HG02970 (cell line): ENCODE measurements around the gene ADARB2.

Experiments used
- ATAC-seq: cut with Tn5 transposase; IDR thresholded peaks from one replicate; pipeline ENCODE4 v1.9.1; 2021; ENCODE audit warnings: mild to moderate bottlenecking, moderate library complexity, moderate number of reproducible peaks; ENCODE audit not compliant: unreplicated experiment, low FRiP score

ADARB2 gene

DNA sequence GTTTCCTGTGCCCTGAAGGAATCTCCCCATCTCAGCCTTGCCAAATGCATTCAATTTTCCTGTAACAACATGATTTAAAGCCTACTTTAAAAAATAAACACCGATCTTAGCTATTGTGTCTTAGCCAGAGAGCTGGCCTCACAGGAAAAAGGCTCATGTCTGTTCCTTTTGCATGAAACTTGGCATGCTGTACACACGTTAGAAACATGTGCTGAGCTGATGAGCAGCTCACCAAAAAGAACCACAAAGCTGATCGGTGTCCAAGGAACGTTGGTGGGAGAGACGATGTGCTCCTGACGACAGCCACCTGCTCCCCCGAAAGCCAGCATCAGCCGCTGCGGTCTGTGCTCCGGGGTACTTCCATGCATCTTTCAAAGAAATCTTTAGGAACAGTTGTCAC, 135.9 kb downstream of the ADARB2 start:
- no peak for ATAC-seq

DNA sequence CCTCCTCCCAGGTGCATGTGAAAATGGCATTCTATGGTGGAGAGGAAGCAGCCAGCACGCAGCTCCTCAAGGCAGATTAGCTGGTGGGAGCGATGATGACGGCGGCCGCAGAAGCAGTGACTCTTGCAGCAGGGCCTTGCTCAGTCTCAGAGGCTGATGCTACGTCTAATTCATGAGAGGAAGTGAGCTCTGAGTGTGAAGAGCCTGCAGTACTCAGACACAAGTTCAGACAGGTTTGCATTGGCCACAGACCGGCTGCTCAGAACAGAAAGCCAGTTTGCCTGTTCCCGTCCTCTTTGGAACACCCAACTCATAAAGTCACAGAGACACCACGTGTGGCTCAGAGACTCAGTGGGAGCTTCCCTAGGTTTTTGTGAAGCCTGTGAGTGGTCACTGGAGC, 136.5 kb downstream of the ADARB2 start:
- ATAC-seq = no peak

DNA sequence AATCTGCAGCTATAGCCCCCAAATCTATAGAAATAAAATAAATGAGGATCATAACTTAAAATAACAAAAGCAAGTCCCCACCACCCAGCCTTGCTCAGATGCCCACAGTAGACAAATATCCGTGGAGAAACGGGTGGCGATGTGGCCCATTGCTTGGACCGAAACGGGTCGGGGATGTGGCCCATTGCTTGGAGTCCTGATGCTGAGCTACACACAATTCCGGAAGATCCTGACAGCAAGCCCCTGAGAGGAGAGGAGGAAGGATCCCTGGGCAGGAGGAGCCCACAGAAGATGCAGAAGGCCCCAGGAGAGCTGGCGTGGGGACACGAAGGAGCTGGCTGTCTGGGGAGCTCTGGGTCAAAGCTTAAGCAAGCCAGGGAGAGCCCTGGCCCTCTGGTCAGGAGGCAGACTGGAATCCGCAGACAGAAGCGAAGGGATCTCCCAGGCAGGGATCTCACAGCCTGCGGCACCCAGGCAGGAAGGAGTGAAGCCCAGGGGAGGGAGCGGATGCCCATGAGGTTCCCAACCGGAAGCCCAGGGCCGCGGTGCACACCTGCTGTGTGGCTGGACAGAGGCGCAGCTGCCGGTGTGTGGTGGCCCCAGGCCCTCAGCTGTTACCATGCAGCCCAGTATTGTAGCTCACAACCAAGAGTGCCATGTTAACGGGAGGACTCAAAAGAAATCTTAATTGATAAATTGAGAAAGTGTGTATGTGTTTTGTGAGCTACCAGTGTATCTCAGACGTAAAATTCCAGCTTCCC, 138.8 kb downstream of the ADARB2 start:
- ATAC-seq = no peak

DNA sequence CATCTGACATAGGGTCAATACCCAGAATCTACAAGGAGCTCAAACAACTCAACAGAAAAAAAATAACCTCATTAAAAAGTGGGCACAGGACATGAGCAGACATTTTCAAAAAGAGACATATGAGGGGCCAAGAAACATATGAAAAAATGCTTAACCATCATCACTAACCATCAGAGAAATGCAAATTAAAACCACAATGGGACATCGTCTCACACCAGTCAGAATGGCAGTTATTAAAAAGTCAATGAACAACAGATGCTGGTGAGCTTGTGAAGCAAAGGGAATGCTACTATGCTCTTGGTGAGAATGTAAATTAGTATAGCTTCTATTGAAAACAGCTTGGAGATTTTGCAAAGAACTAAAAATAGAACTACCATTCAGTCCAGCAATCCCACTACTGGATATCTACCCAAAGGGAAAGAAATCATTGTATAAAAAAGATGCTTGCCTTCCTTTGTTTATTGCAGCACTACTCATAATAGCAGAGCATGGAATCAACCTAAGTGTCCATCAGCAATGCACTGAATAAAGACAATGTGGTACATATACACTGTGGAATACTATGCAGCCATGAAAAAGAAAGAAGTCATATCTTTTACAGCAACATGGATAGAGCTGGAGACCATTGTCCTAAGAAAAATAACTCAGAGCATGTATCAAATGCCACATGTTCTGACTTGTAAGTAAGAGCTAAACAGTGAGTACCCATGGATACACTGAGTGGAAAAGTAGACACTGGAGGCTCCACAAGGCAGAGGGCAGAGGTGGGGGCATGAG, 139.8 kb downstream of the ADARB2 start:
- ATAC-seq = no peak

DNA sequence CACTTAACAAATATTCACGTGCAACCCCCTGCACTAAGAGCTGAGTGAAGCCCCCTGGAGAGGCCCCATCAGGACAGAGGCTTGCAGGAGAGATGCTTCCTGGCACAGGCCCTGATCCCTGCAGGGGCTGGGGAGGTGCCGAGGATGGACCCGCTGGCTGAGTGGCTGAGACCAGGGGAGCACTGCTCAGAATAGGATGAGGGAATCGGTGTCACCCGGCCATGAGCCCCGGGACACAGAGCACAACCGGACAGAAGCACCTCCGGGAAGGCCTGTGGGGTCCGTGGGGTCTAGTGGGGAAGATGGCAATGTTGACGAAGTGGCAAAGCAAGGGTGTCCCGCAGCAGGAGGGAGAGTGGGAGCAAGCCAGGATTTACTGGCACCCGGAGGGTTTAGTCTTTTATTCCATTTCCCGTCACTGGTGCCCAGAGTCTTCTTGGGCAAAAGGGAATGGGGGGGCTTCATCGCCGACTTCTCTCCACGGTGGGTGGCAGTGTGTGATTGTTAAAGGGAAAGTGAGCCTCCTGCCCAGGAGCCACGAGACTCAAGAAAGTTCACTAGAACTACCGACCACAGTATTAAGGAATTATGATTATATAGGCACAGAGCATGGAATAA, 140.7 kb downstream of the ADARB2 start:
- no peak for ATAC-seq

DNA sequence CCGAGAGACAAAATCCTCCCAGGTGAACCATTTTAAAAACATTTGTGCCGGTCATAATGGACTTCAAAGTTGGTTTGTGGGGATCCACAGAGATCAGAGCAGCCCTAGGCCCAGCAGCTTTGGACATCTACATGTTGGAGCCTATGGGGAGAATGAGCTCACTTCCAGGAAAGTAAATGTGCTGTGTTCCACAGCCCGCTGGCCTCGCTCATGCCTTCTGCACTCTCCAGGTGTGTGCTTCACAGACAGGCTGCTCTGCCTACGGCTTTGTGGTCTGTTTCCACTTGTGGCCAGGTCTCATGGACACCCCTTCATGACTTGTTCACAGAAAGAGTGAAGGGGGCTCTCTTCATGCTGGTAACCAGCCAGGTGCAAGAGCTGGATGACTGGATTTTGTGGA, 141.6 kb downstream of the ADARB2 start:
- no peak for ATAC-seq

DNA sequence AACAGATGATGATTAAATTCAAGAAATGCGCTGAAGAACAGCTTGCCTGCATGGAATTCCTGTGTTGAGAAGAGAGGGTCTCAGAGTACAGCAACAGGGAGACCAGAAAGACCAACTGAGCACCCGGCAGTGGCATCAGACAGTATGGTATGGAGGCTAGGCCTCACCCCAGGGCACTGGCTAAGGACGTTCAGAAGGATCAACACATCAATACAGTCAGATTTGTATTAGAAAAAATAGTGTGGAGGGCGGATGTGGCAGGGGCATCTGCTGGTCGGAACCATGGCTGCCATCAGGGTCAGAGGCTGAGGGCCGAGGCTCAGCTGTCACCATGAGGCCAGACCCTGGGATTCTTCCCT, 142.1 kb downstream of the ADARB2 start:
- ATAC-seq = no peak

DNA sequence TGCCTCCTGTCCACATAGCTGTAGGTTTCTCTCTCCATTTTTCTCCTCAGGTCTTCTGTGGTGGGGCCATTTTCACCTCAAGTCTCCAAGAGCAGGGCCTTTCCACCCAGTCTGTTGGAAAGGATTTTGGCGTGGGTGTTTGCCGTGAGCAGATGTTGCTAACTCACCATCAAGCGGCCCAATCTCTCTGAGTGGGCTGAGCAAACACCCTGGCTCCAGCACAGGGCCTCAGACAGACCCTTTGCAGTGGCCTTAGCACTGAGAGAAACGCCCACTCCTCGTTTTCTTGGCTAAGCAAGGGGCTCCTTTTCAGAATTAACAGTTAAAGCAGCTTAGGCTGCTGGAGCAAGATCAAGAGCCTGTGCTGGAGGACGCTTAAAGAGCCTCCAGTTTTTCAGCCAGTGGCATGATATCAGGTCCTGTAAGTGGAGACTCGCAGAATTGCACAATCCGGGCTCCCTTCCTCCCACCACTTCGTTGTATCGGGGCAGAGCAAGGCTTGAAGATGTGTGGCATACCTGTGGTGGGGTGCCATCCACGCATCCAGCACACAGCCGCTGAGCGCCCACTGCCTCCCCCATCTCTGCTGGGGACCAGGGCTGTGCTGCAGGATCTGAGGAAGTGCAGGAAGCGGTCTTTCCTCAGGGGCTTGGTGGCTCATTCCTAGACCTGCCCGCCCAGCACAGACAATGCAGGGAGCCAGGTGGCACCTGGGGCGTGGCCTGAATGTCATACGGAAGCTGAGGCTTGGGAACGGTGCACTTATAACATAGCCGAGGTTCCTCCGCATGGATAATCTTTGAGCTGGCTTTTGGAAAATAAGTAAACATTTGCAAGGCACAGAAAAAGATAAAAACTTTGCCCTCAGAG, 142.7 kb downstream of the ADARB2 start:
- ATAC-seq = no peak

DNA sequence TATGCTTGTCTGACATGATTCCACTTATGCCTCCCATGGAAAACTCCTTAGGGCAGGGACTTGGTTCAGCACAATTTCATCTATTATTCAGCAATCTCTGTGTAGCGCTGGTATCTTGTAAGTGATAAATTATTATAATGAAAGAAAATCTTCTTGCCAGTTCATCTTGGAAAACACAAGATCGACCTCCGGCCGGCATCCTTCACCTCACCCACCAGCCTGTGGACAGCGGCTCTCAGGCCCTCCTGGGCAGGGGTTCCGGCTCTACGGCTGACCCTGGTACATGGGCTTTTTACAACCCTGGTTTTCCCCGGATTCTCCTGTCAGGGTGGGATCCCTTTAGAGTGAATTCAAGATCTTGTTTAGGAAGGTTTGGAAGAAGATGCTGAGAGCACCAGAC, 145.6 kb downstream of the ADARB2 start:
- ATAC-seq = no peak

DNA sequence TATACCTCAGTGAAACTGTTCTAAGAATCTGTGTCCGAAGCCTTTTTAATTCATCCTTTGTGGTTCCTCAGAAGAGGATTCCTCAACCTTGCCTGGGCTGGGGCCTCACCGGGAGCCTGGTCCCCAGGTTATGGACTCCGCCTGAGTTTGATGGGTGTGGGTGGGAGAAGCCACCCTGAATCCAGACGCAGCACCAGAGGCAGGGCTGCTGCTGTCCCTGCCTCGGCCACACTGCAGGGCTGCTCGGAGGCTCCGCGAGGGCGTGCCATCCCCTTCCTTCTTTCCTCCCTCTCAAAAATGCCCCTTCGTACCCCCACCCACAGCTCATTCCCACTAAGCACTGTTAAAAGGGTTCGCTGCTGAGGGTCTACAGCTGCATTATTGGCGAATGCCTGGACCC, 146.3 kb downstream of the ADARB2 start:
- ATAC-seq = no peak

DNA sequence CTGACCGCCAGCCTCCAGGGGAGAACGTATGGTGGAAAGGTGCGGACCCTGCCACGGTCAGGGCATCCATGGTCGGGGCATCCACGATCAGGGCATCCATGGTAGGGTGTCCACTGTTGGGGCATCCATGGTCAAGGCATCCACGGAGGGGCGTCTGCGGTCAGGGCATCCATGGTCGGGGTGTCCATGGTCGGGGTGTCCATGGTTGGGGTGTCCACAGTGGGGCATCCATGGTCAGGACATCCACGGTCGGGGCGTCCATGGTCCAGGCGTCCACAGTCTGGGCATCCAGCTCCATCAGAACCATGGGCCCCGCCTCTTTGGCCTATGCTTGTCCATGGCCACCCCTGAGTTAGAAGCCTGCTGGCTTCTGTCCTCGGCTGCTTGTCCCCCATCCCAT, 148.1 kb downstream of the ADARB2 start:
- no peak for ATAC-seq

DNA sequence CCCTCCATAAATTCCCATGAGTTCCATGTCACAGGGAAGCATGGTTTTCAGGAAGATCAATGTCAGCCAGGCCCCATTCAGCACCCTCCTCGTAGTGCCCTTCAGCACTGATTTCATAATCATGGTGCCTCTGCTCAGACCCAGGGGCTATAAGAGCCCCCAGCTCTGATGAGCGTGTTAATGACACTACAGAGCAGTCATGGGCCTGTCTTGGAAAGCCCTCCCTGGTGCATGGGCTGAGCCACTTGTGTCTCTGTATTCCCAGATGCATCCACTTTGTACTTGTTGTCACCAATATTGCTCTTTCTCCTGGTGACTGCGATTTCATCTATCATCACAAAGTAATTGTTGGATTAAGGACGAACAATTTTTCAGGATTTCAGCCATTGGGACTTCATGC, 154.6 kb downstream of the ADARB2 start:
- no peak for ATAC-seq

DNA sequence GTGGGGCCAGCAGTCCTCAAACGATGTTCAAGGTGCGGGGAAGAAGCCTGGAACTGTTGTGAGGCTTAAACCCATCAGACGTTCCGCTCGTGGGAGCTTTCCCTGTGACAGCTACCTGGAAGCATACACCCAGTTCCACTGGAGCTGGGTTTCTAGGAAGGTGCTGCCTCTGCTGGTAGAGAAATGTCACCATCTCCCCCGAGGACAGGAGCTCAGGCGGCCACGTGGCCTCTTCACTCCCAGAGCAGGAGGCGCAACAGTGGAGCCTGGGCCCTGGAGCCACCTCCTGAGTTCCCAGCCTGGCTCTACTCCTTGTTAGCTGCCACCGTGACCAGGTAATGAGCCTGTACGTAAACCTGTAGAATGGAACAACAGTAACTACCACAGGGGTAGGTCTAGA, 156.1 kb downstream of the ADARB2 start:
- no peak for ATAC-seq

DNA sequence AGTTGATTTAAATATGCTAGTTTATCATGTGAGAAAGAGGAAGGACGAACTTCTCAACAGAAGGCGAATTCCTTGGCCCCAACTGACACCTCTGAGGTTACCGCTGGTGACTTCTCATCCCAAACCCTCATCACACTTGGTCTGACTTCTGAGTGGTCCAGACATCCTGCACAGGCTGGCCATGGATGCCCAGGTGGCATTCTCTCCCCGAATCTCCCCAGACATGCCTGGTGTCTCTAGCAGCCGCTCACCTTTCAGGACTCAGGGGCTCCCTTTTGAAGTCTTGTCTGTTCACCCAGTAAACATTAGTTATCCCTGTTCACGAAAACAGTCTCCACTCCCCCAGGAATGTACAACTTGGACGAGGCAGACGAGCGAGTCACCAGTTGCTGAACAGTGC, 157.7 kb downstream of the ADARB2 start:
- ATAC-seq = no peak

DNA sequence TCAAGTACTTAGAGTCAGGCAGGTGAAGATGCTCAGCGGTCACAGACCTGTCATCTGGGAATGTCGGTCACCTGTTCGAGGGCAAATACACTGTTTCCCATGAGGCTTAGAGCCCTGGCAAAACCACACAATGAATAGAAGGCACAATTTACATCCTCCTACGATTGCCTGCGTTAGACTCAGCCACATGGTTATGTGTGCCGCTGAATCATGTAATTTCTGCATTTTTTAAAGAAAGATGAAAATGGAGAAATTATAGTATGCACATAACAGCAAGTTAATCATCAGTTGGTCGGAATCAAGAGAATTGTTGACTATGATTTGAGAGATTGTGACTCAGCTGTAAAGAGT, 158.2 kb downstream of the ADARB2 start:
- ATAC-seq = no peak

DNA sequence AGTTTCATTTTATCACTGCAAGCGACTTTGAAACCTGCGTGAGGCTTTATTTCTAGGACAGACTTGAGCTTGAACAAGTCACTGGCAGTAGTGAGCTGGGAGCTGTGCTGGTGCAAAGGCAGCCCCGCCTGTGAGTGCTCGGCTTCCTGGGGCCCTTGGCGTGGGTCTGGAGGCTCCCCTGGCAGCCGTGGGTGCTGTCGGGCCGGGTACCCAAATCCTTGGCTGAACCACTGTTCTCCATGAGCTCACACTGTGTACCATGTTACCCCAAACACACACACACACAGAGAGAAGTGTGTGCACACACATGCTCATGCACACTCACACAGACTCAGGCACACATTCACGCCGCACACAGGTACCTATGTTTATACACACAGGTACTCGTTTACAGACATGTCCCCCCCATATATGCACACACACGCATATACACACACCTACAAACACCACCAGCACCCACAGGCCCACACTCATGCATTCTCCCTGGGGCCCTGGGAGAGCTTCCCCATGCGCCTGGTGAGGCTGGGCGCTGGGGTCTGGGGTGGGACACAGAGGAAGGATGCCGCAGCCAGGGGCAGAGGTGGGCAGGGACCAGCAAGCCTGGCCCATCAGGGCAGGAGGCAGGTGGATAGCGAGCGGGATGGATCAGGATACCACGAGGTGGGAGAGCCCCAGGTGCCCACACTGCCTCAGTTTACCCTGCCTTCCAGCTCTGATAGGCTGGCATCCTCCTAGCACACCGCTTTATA, 158.8 kb downstream of the ADARB2 start:
- ATAC-seq = no peak

DNA sequence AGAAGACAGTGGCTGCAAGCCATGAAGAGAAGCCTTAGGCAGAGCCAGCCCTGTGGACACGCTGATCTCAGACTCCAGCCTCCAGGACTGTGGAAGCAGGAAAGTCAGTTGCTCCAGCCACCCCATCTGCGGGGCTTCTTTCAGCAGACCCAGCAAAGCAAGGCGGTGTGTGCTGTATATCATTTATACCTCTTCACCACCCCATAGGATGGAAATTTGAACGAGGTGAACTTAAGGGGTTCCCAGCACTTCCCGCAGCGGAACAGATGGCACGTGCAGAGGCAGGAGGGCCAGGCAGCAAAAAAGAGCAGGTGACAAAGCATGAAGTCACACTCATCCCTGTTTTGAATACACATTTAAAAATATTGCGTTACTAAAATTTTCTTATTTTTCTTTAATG, 159.4 kb downstream of the ADARB2 start:
- no peak for ATAC-seq

DNA sequence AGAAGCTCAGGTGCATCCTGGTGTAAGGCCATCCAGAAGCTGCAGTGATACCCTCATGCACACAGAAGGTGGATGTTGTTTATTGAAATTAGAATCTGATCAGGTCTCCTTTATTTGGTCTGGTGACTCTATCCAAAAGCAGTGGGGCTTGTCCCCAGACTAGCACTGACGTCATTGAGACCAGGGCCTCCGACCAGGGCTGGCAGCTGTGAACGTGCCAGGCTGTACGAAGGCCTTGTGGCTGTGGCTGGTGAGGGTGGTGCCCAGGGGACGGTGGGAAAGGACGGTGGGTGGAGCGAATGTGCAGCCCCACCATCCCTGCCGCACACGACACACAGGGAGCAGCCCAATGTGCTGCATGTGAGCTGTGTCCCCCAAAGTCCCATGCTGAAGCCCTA, 160.0 kb downstream of the ADARB2 start:
- no peak for ATAC-seq

DNA sequence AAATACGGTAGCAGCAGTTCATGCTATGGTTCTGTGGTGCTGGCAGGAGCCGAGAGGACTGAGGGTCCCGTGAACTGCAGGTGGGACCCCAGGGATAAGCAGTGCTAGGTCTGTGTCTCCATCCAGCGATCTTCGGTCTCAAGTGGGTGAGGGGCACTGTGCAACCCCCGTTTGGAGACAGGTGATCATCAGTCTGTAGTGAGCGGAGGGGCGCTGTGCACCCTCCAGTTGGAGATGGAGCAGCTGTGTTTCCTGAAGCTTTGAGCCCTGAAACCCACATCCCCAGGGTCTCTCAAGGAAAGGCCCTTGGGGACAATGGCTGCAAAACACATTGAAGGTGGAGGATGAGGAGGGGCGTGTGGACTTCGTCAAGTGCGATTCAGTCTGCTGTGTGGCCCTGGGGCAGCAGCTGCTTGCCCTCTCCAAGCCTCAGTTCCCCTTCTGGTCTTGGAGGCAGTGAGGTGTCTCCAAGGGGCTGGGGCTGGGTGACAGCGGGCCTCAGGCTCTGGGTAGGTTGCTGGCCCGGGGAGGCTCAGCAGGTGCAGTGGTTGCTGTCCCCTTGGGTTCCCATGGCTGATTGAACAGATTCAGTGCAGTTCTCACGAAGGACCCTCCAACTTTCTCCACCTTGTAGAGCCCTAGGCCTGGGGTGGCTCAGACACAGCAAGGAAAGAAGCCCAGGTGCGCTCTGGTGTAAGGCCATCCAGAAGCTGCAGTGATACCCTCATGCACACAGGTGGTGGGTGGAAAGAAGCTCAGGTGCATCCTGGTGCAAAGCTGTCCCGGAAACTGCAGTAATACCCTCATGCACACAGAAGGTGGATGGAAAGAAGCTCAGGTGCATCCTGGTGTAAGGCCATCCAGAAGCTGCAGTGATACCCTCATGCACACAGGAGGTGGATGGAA, 160.6 kb downstream of the ADARB2 start:
- ATAC-seq = no peak
